GM12878 (cell line): Measurements from ENCODE around the gene TBC1D1. TPM values are rescaled to one million over a fixed set of nuclear protein-coding genes. Genes with fewer than 3 reads are reported as not detected.

Source experiments
- ATAC-seq: fragments of 200-7000 bp; cut with Tn5 transposase; 3 replicates; pipeline ENCODE4 v1.9.1; 2020; ENCODE audit warnings: mild to moderate bottlenecking, moderate library complexity
- BruUV-seq: library from RNA; stranded (reverse); fragments of 400-500 nt; replicated peaks from 2 replicates; lab custom pipeline; 2021; lab: Mats Ljungman, UMichigan
- CTCF ChIA-PET: fragments of 300-600 bp; sonication (Branson Sonifier 250); formaldehyde crosslinking; extraction: SDS; loops from one replicate; lab custom pipeline; 2021; ENCODE audit warnings: inconsistent platforms; lab: Yijun Ruan, JAX
- POLR2A ChIA-PET: fragments of 350-600 bp; formaldehyde crosslinking; extraction: SDS; loops from one replicate; lab custom pipeline; 2021; ENCODE audit warnings: inconsistent platforms; lab: Charles Lee
- RAD21 ChIA-PET: fragments of 300-600 bp; sonication (Branson Sonifier 250); formaldehyde crosslinking; loops from one replicate; lab custom pipeline; 2023; ENCODE audit warnings: antibody characterized with exemption; ENCODE audit not compliant: unreplicated experiment; lab: Charles Lee
- SMC1A ChIA-PET: fragments of 300-600 bp; sonication (Branson Sonifier 250); formaldehyde crosslinking; loops from one replicate; lab custom pipeline; 2023; ENCODE audit not compliant: unreplicated experiment, uncharacterized antibody; lab: Charles Lee
- DNase-seq: peaks from one replicate; pipeline ENCODE4 v3.0.0-alpha.2; 2011; ENCODE audit warnings: low read depth, low spot score
- FAIRE-seq: peaks from 3 replicates; lab custom pipeline; 2011; peaks lifted over from hg19 to GRCh38; lab: Jason Lieb, UNC
- H2AFZ ChIP-seq: 2 replicates; pipeline ENCODE4 v1.6.0; 2011; ENCODE audit warnings: low read depth, low read length, control low read depth; ENCODE audit not compliant: control insufficient read depth
- H3K27ac ChIP-seq: 2 replicates; pipeline ENCODE4 v1.5.1; 2011; ENCODE audit warnings: control low read depth; ENCODE audit not compliant: control insufficient read depth, insufficient read depth
- H3K27me3 ChIP-seq, 2 experiments: replicated peaks in 1 of 2; 2 replicates each; pipeline versions ENCODE4 v1.6.0 to v1.6.1; 2011; ENCODE audit warnings: low read length in 1 of 2; ENCODE audit not compliant: control insufficient read depth in 2 of 2, insufficient read depth in 2 of 2
- H3K36me3 ChIP-seq, 2 experiments: 2 replicates each; pipeline ENCODE4 v1.5.1; 2011; ENCODE audit warnings: low read length in 1 of 2; ENCODE audit not compliant: control insufficient read depth in 2 of 2, insufficient read depth in 2 of 2
- H3K4me1 ChIP-seq: 2 replicates; pipeline ENCODE4 v1.6.1; 2011; ENCODE audit warnings: mild to moderate bottlenecking, low read length, moderate library complexity, mixed read lengths; ENCODE audit not compliant: control insufficient read depth, insufficient read depth
- H3K4me2 ChIP-seq: 2 replicates; pipeline ENCODE4 v1.6.0; 2011; ENCODE audit warnings: control low read depth; ENCODE audit not compliant: control insufficient read depth, insufficient read depth
- H3K4me3 ChIP-seq: fragments of 200-600 bp; sonication (generic); 2 replicates; pipeline ENCODE4 v1.5.1; 2016
- H3K79me2 ChIP-seq: 2 replicates; pipeline ENCODE4 v1.6.0; 2011; ENCODE audit warnings: low read length; ENCODE audit not compliant: control insufficient read depth, insufficient read depth
- H3K9ac ChIP-seq: 2 replicates; pipeline ENCODE4 v1.8.0; 2011; ENCODE audit warnings: low read length, control low read depth, mixed read lengths; ENCODE audit not compliant: control insufficient read depth, insufficient read depth
- H3K9me3 ChIP-seq: replicated peaks from 3 replicates; pipeline ENCODE4 v1.5.1; 2011; ENCODE audit warnings: mild to moderate bottlenecking, low read length; ENCODE audit not compliant: control insufficient read depth, insufficient read depth
- H4K20me1 ChIP-seq: 2 replicates; pipeline ENCODE4 v1.6.0; 2011; ENCODE audit not compliant: control insufficient read depth, insufficient read depth
- CHD1 ChIP-seq: IDR thresholded peaks from 2 replicates; pipeline ENCODE4 v1.6.1; 2012; ENCODE audit warnings: low read depth, low read length, improper control_type of control experiment
- CTCF ChIP-seq, 3 experiments: IDR thresholded peaks in 2 of 3; conservative IDR thresholded peaks in 1 of 3; 2 replicates each; pipeline ENCODE4 v1.5.1; 2011; ENCODE audit warnings: low read depth in 3 of 3, low read length in 3 of 3, mild to moderate bottlenecking in 3 of 3, control low read depth in 2 of 3, moderate library complexity in 2 of 3, inconsistent platforms in 1 of 3, mixed read lengths in 1 of 3; ENCODE audit not compliant: control insufficient read depth in 2 of 3, insufficient read depth in 1 of 3; ENCODE audit errors: extremely low read depth in 1 of 3
- DPF2 ChIP-seq: fragments of 450-650 bp; IDR thresholded peaks from 2 replicates; pipeline ENCODE4 v1.6.1; 2017; ENCODE audit warnings: mild to moderate bottlenecking
- HDAC6 ChIP-seq: fragments of 200-600 bp; sonication (generic); IDR thresholded peaks from one replicate; pipeline ENCODE4 v1.8.0; 2017; ENCODE audit warnings: antibody characterized with exemption; ENCODE audit not compliant: unreplicated experiment
- IKZF1 ChIP-seq: fragments of 450-650 bp; conservative IDR thresholded peaks from 2 replicates; pipeline ENCODE4 v1.6.1; 2017; ENCODE audit warnings: antibody characterized with exemption, mild to moderate bottlenecking
- IRF4 ChIP-seq: IDR thresholded peaks from 2 replicates; pipeline ENCODE4 v1.6.1; 2011; ENCODE audit warnings: low read depth, low read length
- KAT2A ChIP-seq: conservative IDR thresholded peaks from 2 replicates; pipeline ENCODE4 v1.6.1; 2011; ENCODE audit warnings: low read depth, low read length; ENCODE audit not compliant: control insufficient read depth
- KLF5 ChIP-seq: fragments of 450-650 bp; IDR thresholded peaks from 2 replicates; pipeline ENCODE4 v1.6.1; 2014; ENCODE audit warnings: mild to moderate bottlenecking; ENCODE audit not compliant: partially characterized antibody
- NR2F1 ChIP-seq: fragments of 450-650 bp; conservative IDR thresholded peaks from 2 replicates; pipeline ENCODE4 v1.6.1; 2017; ENCODE audit warnings: mild to moderate bottlenecking
- PAX5 ChIP-seq: IDR thresholded peaks from 2 replicates; pipeline ENCODE4 v1.6.1; 2011; ENCODE audit warnings: low read depth, low read length, borderline replicate concordance
- RELA ChIP-seq: fragments of 450-650 bp; IDR thresholded peaks from 2 replicates; pipeline ENCODE4 v1.8.0; 2014; ENCODE audit warnings: borderline replicate concordance; ENCODE audit not compliant: partially characterized antibody
- SUPT20H ChIP-seq: IDR thresholded peaks from 2 replicates; pipeline ENCODE4 v1.6.1; 2011; ENCODE audit warnings: low read depth, mild to moderate bottlenecking, low read length, moderate library complexity, borderline replicate concordance; ENCODE audit not compliant: control insufficient read depth
- SUZ12 ChIP-seq: fragments of 200-600 bp; sonication (generic); IDR thresholded peaks from one replicate; pipeline ENCODE4 v1.6.1; 2018; ENCODE audit warnings: antibody characterized with exemption, mild to moderate bottlenecking; ENCODE audit not compliant: unreplicated experiment
- ZBED1 ChIP-seq: IDR thresholded peaks from 2 replicates; pipeline ENCODE4 v1.6.1; 2016; ENCODE audit warnings: borderline replicate concordance
- ZNF274 ChIP-seq: IDR thresholded peaks from one replicate; pipeline ENCODE4 v1.8.0; 2011; ENCODE audit not compliant: insufficient read length, insufficient read depth
- ZZZ3 ChIP-seq: IDR thresholded peaks from 2 replicates; pipeline ENCODE4 v1.6.1; 2011; ENCODE audit warnings: low read depth; ENCODE audit not compliant: control insufficient read depth, insufficient read length
- WGBS: methylation state at CpG from one replicate; pipeline ENCODE4 v1.1.6; 2016; ENCODE audit warnings: low lambda C conversion rate; ENCODE audit not compliant: insufficient replicate concordance, insufficient coverage; ENCODE audit errors: missing lambda C conversion rate; 5-methylcytosine and 5-hydroxymethylcytosine counted together
- in situ Hi-C: fragments of 300-500 bp; cut with MboI; formaldehyde crosslinking; loops from 9 replicates; pipeline ENCODE4 v1.14.3; 2018; ENCODE audit warnings: mixed read lengths
- intact Hi-C: fragments of 100-400 bp; cut with micrococcal nuclease; formaldehyde crosslinking; loops from one replicate; pipeline ENCODE4 v1.14.2; 2022; ENCODE audit not compliant: unreplicated experiment
- polyA plus RNA-seq, 11 experiments: library from polyadenylated mRNA; depleted of rRNA in 4 of 11; unstranded in 6 of 11; stranded (reverse) in 5 of 11; fragments of >200 nt; fragmentation: Nextera tagmentation in 4 of 11; fragmentation: Illumina TruSeq in 1 of 11; extraction: Ambion mirVana in 4 of 11; extraction: Trizol in 1 of 11; gene quantifications; 1 replicate in 1 of 11; 2 replicates in 10 of 11; pipeline versions ENCODE4 v1.2.1 to v1.2.3, GENCODE V29; 2011 to 2016; ENCODE audit warnings: inconsistent platforms in 2 of 11, missing spikeins in 2 of 11, low read depth in 1 of 11
- total RNA-seq, 4 experiments: library from RNA; depleted of rRNA in 3 of 4; stranded (reverse); fragments of >200 nt in 3 of 4; fragmentation: Illumina TruSeq in 1 of 4; extraction: Trizol in 1 of 4; gene quantifications; 2 replicates each; pipeline versions ENCODE4 v1.2.1 to v1.2.3, GENCODE V29; 2013 to 2021
- TF ChIP-seq, protein P1 (sequence below): fragments of 450-650 bp; IDR thresholded peaks from 2 replicates; pipeline ENCODE4 v1.6.1; 2018; ENCODE audit warnings: borderline replicate concordance, mild to moderate bottlenecking; ENCODE audit not compliant: partially characterized antibody
- TF ChIP-seq, protein P2 (sequence below): fragments of 150-350 bp; IDR thresholded peaks from 2 replicates; pipeline ENCODE4 v1.6.1; 2014; ENCODE audit warnings: mild to moderate bottlenecking, low read depth, low read length

Gene TBC1D1
- total and polyA plus RNA-seq, 10 of the 15 experiments (the other 5 are each of a cell fraction or from before 2014, with no cell fraction given), result 5.3 to 102 (median 57.8) TPM

DNA sequence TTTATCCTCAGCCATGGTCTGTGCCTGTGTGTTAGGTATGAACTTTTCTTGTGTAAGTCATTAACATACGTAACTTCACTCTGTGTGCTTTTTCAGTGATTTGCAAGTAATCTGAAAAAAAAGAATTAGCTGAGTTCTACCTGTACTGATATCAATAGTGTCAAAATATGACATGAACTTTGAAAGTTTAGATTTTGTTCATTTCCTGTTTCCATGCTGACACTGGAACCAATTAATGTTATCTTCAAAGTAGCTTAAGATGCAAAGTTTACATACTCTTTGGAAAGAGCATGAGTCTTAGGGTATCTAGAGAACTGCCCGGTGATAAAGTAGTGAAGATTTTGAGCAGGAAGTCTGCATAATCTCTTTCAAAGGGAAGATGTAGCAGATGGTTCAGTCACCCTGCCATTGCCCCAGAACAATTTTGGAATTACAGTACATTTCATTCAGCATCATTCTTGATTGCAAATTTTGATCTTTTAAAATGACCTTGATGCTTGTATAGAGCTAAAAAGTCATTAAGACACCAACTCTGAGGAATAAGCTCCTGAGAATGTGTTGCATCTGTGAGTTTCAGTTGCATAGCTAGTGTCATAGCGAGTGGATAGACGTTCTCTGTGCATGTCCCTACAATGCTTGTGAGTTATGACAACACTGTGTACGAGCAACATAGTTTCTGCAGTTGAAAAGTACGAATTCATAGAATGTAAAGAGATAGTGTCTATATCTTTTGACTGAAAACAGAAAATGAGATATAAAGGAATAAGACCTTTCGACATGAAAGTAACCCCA is 199.8 kb downstream of the TBC1D1 start:
- intact Hi-C loops, result no loop called here
- TF ChIP-seq NR2F1, result no peak
- TF ChIP-seq HDAC6, result no peak
- TF ChIP-seq CHD1, result no peak
- no peak for TF ChIP-seq IRF4
- TF ChIP-seq ZBED1, result no peak
- TF ChIP-seq IKZF1, result no peak
- TF ChIP-seq ZZZ3, result no peak
- TF ChIP-seq, protein P1, sequence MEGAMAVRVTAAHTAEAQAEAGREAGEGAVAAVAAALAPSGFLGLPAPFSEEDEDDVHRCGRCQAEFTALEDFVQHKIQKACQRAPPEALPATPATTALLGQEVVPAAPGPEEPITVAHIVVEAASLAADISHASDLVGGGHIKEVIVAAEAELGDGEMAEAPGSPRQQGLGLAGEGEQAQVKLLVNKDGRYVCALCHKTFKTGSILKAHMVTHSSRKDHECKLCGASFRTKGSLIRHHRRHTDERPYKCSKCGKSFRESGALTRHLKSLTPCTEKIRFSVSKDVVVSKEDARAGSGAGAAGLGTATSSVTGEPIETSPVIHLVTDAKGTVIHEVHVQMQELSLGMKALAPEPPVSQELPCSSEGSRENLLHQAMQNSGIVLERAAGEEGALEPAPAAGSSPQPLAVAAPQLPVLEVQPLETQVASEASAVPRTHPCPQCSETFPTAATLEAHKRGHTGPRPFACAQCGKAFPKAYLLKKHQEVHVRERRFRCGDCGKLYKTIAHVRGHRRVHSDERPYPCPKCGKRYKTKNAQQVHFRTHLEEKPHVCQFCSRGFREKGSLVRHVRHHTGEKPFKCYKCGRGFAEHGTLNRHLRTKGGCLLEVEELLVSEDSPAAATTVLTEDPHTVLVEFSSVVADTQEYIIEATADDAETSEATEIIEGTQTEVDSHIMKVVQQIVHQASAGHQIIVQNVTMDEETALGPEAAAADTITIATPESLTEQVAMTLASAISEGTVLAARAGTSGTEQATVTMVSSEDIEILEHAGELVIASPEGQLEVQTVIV, result no peak
- TF ChIP-seq, protein P2, sequence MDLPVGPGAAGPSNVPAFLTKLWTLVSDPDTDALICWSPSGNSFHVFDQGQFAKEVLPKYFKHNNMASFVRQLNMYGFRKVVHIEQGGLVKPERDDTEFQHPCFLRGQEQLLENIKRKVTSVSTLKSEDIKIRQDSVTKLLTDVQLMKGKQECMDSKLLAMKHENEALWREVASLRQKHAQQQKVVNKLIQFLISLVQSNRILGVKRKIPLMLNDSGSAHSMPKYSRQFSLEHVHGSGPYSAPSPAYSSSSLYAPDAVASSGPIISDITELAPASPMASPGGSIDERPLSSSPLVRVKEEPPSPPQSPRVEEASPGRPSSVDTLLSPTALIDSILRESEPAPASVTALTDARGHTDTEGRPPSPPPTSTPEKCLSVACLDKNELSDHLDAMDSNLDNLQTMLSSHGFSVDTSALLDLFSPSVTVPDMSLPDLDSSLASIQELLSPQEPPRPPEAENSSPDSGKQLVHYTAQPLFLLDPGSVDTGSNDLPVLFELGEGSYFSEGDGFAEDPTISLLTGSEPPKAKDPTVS, result no peak
- no peak for TF ChIP-seq ZNF274
- no peak for TF ChIP-seq RELA
- TF ChIP-seq DPF2, result no peak
- no peak for TF ChIP-seq SUZ12
- no peak for TF ChIP-seq CTCF (IDR thresholded peaks at IDR 0.05 in 2 of 3, conservative IDR thresholded peaks at IDR 0.05 in 1 of 3; ENCODE audit: control insufficient read depth in 2 of 3, extremely low read depth in 1 of 3, insufficient read depth in 1 of 3, low read depth in 3 of 3, low read length in 3 of 3)
- TF ChIP-seq SUPT20H, result no peak
- no peak for TF ChIP-seq KAT2A
- no peak for TF ChIP-seq KLF5
- TF ChIP-seq PAX5, result no peak

More for the DNA sequence above, 199.8 kb downstream of the TBC1D1 start:
- WGBS, result 94% methylated on average over 7 of the region's 7 CpGs
- H3K36me3 ChIP-seq, result peaks cover 0 to 22% of the 10 kb centered on the region in 2 experiments; a peak in 2 of 4 replicates
- H3K4me1 ChIP-seq, result peaks cover 10% of the 10 kb centered on the region
- FAIRE-seq (no peak), ATAC-seq (no peak), DNase-seq (no peak)
- no peak overlapping the region for H2AFZ ChIP-seq
- no peak overlapping the region for H3K9ac ChIP-seq
- no peaks in the 10 kb centered on the region for H3K9me3 ChIP-seq
- H3K79me2 ChIP-seq, result no peaks in the 10 kb centered on the region
- no TSS peak for BruUV-seq
- no peaks in the 10 kb centered on the region for H3K27me3 ChIP-seq
- no peaks in the 10 kb centered on the region for H4K20me1 ChIP-seq
- H3K4me3 ChIP-seq, result no peak overlapping the region
- ChIA-PET SMC1A (interaction anchor here (0.6 to 3.0 kb wide), 11 partner anchors 9 to 88 kb away, joined by 3 to 12 read pairs (median 5); no protein-coding TSS in a partner anchor), POLR2A (interaction anchor here (0.5 to 0.8 kb wide), 3 partner anchors 11 to 638 kb away, joined by 3 read pairs; no protein-coding TSS in a partner anchor), RAD21 (interaction anchor here (0.5 to 1.8 kb wide), 5 partner anchors 12 to 160 kb away, joined by 3 to 5 read pairs (median 4); no protein-coding TSS in a partner anchor), CTCF (interaction anchor here (0.6 to 2.1 kb wide), 7 partner anchors 9 to 448 kb away, joined by 3 to 11 read pairs (median 3); no protein-coding TSS in a partner anchor)
- H3K4me2 ChIP-seq, result no peak overlapping the region
- in situ Hi-C loops, result no loop called here
- peak overlapping the region; percentile 33; the same call in 1 of the 2 replicates for H3K27ac ChIP-seq
